HG03432 (cell line): ENCODE data around the gene SERINC5.
"Not testable (repeated sequence)": the region's sequence is repeated elsewhere in the genome, so short reads cannot be mapped to it uniquely, and the experiment has no call there.

Source experiments
- ATAC-seq: cut with Tn5 transposase; IDR thresholded peaks from one replicate; pipeline ENCODE4 v1.9.1; 2021; ENCODE audit warnings: mild to moderate bottlenecking, moderate library complexity; ENCODE audit not compliant: unreplicated experiment

SERINC5 gene

GRCh38 chr5:80204808-80205614 is 50.8 kb downstream of the SERINC5 start:
- ATAC-seq: no peak

GRCh38 chr5:80201763-80202162 is 54.1 kb downstream of the SERINC5 start:
- not testable (repeated sequence) for ATAC-seq

GRCh38 chr5:80198920-80199319 is 56.9 kb downstream of the SERINC5 start:
- no peak for ATAC-seq

- ATAC-seq: no peak
Measured at GRCh38 chr5:80198399-80198798, 57.4 kb downstream of the SERINC5 start.

- ATAC-seq: no peak
Measured at GRCh38 chr5:80195837-80196400, 59.9 kb downstream of the SERINC5 start.

- no peak for ATAC-seq
Measured at GRCh38 chr5:80194468-80194867, 61.4 kb downstream of the SERINC5 start.

- ATAC-seq: no peak
Measured at GRCh38 chr5:80193401-80193800, 62.4 kb downstream of the SERINC5 start.

GRCh38 chr5:80192507-80193241 is 63.2 kb downstream of the SERINC5 start:
- ATAC-seq: no peak

GRCh38 chr5:80191991-80192398 is 63.9 kb downstream of the SERINC5 start:
- no peak for ATAC-seq

- no peak for ATAC-seq
Measured at GRCh38 chr5:80191397-80191796, 64.5 kb downstream of the SERINC5 start.

- ATAC-seq: no peak
Measured at GRCh38 chr5:80190960-80191359, 64.9 kb downstream of the SERINC5 start.

GRCh38 chr5:80189701-80190100 is 66.1 kb downstream of the SERINC5 start:
- ATAC-seq: no peak

GRCh38 chr5:80189201-80189600 is 66.6 kb downstream of the SERINC5 start:
- ATAC-seq: no peak

GRCh38 chr5:80187421-80188090 is 68.3 kb downstream of the SERINC5 start:
- no peak for ATAC-seq

GRCh38 chr5:80185535-80185934 is 70.3 kb downstream of the SERINC5 start:
- not testable (repeated sequence) for ATAC-seq

- no peak for ATAC-seq
Measured at GRCh38 chr5:80185095-80185494, 70.8 kb downstream of the SERINC5 start.

- no peak for ATAC-seq
Measured at GRCh38 chr5:80184235-80185023, 71.4 kb downstream of the SERINC5 start.

- ATAC-seq: not testable (repeated sequence)
Measured at GRCh38 chr5:80183728-80184234, 72.1 kb downstream of the SERINC5 start.

- no peak for ATAC-seq
Measured at GRCh38 chr5:80182809-80183580, 72.9 kb downstream of the SERINC5 start.
